HG03558 (cell line): ENCODE results near the gene STRIP2.
"Not testable (repeated sequence)": the region's sequence is repeated elsewhere in the genome, so short reads cannot be mapped to it uniquely, and the experiment has no call there.

Experiments used
- ATAC-seq: cut with Tn5 transposase; IDR thresholded peaks from one replicate; pipeline ENCODE4 v1.9.1; 2021; ENCODE audit warnings: moderate number of reproducible peaks; ENCODE audit not compliant: unreplicated experiment; ENCODE audit errors: extremely low read depth

STRIP2 gene

DNA sequence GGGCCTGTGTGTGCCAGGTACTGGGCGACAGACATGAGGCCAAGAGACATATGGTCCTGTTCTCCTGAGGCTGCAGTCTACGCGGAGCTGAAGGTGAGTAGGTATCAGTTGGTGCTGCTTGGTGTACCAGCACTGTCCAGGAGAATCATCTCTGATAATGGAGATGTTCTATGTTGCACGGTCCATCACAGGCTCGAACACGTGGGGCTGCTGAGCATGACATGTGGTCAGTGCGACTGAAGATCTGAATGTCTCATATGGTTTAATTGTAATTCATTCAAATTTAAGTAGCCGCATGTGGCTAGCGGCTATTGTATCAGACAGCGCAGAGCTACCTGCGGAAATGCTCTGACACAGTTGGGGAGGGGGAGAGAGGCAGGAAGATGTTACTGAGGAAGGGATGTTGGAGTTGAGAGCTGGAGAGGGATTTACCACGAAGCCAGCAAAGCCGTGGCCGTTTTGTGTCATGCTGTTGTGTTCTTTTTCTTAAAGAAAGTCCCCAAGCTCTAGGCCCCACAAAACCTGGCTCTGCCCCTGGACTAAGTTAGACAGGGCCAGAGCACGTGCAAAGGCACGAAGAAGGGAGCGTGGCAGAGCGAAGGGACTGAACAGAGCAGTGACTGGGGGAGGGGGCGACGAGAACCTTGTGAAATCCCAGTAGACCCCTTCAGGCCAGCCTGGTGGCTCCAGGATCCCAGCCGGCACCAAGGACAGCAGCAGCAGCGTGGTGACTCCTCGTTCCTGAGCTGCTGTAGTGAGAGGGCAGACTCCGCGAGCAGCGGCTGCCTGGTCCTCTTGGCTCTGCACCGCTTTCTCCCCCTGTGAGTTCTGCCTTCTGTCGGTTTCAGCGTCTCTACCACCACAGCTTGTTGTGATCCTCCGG is 88.1 kb downstream of the STRIP2 start:
- no peak for ATAC-seq

DNA sequence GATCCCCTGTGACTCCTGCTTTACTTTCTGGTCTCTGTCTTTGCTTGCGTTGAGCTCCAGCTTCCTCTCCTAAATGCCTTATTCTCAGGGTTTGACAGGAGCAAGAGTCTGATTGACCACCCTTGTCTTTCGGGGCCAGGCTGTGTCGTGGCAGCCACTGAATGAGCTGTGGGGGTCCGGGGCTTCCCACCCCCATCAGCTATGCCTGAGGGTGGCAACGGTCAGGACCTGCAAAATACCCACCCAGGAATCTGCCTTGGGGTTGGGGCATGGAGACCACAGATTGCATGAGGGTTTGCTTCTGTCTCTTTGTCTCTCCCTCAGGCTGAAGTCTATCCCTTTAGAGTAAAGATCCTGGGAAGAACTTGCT is 88.7 kb downstream of the STRIP2 start:
- ATAC-seq = no peak

DNA sequence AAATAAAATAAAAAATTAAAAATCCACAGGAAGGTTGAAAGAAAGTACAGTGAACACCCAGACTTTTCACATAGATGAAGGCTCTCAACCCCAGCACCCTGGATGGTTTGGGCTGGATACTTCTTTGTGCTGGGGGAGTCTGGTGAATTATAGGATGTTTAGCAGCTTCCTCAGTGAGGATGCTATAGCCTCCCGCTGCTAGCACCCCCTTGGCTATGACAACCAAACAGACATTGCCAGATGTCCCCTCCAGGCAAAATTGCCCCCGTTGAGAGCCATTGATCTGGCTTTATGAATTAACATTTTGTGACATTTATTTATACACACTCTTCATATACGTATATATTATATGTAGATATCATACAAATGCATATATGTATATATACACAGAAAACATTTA is 89.7 kb downstream of the STRIP2 start:
- no peak for ATAC-seq

DNA sequence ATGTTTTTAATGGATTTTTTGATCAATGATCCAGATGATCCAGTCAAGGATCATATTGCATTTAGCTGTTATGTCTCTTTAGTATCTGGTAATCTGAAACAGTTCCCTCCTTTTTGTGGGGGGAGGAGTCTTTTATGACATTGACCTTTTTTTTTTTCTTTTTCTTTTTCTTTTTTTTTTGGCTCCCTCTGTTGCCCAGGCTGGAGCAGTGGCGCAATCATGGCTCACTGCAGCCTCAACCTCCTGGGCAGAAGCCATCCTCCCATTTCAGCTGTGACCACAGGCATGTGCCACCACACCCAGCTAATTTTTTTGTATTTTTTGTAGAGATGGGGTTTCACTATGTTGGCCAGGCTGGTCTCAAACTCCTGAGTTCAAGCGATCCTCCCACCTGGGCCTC is 90.2 kb downstream of the STRIP2 start:
- ATAC-seq = not testable (repeated sequence)

DNA sequence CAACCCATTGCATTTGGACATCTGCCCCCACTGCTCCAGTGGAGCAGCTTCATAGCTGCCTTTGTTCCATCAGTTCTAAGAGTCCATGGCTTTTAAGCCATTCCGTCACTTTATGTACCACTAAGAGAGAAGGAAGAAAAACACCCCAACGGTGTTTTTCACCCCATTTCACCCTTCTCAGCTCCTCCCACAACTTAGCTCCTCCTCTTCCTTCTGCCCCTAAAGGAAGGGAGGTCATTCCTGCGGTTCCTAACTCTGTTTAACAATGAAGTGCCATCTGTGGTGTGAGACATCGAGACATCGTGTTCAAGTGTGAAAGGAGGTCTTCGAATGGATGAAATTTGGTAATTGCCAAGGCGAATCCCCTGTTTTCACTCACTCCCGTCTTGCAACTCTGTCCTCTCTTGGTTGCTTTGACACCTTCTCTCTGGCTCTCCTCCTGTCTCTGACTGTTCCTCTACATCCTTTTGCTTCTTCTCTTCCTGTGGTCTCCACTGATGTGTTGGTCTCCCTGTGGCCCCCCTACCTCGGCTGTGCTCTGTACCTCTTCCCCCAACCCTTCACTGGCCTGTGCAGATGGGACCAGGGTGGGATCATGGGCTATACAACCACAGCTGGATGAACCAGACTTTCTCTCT is 91.1 kb downstream of the STRIP2 start:
- ATAC-seq = no peak

DNA sequence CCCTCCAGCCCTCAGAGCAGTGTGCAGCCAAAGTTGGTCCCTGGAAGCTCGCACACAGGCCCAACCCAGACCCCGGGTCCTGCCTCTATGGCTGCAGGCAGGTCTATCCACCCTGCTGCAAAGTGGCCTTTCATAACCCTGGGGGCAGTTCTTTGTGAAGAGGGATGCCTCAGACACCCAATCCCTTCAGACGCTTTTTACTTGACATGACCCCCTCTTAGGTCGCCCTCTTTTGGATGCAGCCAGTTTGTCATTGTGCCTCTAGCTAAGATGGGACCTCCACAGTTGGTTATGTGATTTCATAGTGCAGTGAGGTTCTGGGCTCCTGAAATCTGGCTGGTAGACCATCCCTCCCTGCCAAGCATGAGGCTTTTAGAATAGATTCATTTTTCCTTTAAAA is 95.4 kb downstream of the STRIP2 start:
- no peak for ATAC-seq

DNA sequence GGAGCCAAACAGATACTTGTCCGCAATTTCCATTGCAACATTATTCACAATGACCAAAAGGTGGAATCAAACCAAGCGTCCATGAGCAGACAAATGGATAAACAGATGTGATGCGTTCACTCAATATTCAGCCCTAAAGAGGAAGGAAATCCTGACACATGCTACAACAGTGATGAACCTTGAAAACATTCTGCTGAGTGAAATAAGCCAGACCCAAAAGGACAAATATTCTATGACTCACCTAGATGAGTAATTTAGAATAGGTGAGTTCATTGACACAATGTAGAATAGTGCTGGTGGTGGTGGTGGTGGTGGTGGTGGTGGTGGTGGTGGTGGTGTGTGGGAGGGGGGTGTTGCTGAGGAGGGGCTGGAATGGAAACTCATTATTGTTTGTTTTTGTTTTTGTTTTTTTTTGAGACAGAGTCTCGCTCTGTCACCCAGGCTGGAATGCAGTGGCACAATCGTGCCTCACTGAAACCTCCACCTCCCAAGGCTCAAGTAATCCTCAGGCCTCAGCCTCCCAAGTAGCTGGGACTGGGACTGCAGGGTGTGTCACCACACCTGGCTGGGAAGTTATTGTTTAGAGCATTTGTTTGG is 96.7 kb downstream of the STRIP2 start:
- no peak for ATAC-seq

DNA sequence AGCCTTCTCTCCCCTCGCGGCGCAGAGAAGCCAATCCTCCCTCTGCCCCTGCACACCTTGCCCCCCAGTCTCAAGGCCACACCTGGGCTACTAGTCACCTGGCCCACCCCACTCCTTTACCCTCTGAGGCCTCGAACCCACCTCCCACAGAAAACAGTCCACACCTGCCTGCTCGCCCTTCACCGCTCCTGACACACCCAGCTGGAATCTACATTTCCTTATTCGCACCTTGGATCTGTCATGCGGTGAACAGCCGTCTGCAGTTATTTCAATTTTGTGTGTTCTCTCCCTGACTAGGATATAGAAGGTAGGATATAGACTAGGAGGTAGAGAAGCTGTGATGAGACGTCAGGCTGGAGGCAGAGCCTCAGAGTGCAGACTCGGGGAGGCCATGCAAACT is 97.5 kb downstream of the STRIP2 start:
- ATAC-seq = no peak

DNA sequence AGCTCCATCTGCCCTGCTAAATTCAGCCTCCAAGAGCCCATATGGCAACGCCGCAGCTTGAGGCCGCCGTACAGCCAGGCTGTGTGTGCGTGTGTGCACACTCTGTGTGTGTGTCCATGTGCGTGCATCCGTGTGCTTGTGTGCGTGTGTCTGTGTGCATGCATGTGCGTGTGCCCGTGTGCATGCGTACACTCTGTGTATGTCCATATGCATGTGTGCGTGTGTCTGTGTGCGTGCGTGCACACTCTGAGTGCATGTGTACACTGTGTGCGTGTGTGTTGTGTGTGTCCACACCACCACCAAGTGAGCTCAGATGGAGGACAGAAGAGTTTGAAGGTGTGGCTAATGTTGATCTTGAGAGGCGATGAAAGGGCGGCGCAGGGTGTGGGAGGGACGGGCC is 98.1 kb downstream of the STRIP2 start:
- no peak for ATAC-seq

DNA sequence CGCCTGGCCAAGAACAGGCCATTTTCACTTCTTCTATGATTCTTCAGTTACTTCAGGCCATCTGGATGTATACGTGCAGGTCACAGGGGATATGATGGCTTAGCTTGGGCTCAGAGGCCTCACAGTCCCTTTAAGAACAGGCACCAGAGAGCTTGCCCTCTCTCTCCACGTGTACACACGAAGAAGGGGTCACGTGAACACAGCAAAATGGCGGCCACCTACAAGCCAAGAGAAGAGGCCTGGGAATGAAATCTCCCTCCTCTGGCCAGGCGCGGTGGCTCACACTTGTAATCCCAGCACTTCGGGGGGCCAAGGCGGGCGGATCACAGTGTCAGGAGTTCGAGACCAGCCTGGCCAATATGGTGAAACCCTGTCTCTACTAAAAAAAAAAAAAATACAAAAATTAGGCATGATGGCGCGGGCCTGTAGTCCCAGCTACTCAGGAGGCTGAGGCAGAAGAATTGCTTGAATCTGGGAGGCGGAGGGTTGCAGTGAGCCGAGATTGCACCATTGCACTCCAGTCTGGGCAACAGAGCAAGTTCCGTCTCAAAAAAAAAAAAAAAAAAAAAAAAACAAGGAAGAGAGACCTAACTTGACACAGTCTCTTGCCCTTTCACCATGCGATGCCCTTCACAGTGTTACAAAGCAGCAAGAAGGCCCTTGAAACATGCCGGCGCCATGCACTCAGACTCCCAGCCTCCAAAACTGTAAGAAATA is 100.5 kb downstream of the STRIP2 start:
- ATAC-seq = not testable (repeated sequence)

DNA sequence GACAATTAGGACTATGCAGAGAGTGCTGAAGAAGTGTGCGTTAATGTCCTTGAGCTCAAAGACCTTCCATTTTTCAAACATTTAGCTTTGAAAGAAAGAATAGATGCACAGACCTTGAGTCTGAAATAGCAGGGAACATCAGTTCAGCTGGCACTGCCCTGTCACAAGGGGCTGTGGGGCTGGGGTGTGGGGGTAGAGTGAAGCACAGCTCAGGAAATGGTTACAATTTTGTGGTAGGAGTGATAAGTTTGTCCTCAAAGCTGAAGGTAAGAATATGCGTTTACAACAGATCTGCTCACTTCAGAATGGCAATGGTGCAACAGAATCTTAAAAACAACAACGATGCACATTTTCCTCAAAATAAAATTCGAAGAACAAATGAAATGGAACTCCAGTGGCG is 101.7 kb downstream of the STRIP2 start:
- ATAC-seq = no peak

DNA sequence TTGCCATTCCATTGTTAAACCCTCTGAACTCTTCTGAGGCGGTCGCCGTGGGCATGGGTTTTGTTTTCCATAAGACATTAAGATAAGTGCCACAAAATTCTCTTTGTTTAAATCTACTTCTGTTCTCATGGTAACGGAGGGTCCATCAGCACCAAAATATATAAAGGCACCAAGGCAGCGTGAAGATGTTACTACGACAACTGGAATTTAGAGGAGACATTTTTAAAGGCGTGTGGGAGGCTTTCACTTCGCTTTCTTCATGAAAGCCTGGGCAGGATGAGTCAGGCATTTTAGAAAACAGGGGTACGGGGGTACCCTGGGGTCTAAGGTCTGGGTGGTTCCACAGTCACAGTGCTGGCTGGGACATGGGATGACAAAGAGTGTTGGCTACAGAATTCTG is 102.1 kb downstream of the STRIP2 start:
- no peak for ATAC-seq
